ENCODE results near the gene ZNF544.

DNA sequence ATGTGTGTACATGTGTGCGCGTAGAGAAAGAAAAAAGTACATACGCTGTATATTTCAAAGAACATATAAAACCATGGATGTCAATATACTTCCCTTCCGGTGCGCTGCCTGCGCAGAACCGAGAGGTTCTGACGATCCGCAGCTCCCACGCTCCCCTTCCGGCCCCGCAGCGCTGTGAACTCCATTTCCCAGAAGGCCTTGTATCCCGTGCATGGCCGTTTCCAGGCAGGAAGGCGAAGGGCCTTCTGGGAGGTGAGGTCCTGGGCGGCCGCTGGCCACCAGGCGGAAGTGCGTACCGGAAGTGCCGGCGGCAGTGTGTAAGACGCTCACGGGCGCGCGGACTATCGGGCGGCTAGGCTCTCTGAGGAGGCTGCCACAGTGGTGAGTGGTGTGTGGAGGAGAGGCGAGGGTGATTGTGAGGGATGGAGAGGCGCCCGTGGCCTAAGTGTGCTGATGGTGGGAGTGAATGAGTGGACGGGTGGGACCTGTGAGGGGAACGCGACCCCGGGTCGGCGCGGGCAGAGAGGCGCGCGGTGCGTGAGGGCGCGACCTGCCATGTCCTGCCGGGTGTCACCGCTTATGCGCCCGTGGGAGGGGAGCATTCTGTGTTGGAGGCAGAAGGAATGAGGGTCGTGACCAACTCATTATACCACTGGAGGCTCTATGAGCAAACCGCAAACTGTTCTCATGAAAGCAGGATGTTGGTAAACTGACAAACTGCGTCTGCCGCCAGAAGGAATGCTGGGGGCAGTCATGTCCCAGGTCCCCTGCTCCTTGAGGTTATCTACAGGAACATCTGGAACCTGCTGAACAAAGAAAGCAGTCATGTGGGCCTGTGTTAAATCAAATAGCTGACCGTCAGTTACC is 76.6 kb downstream of the ZNF544 start, which contains the start of gene ERVK3-1:
- TF ChIP-seq CTCF (IDR thresholded peaks at IDR 0.05) (peak in 4 of 6 experiments; percentile 21 to 52 (median 41)), POLR2A (IDR thresholded peaks at IDR 0.05) (peak in 3 of 4 donors; percentile 31 to 82 (median 71))
